HUES64 (cell line): ENCODE measurements around the gene TMEM200A.

Source experiments
- H3K27ac ChIP-seq: 2 replicates; pipeline ENCODE4 v1.7.0; 2013; ENCODE audit warnings: low read depth, low read length, inconsistent platforms
- H3K27me3 ChIP-seq: 2 replicates; pipeline ENCODE4 v1.6.1; 2013; ENCODE audit warnings: mild to moderate bottlenecking, low read length; ENCODE audit not compliant: insufficient read depth
- H3K36me3 ChIP-seq: 2 replicates; pipeline ENCODE4 v1.6.1; 2013; ENCODE audit warnings: mild to moderate bottlenecking, low read length; ENCODE audit not compliant: insufficient read depth
- H3K4me1 ChIP-seq: 2 replicates; pipeline ENCODE4 v1.6.1; 2013; ENCODE audit warnings: mild to moderate bottlenecking, low read length, moderate library complexity; ENCODE audit not compliant: insufficient read depth
- H3K4me3 ChIP-seq: 2 replicates; pipeline ENCODE4 v1.5.1; 2013; ENCODE audit warnings: mild to moderate bottlenecking, low read length, moderate library complexity
- H3K9ac ChIP-seq: 2 replicates; pipeline ENCODE4 v1.6.1; 2013; ENCODE audit warnings: mild to moderate bottlenecking, low read depth, low read length
- H3K9me3 ChIP-seq: 2 replicates; pipeline ENCODE4 v1.6.1; 2013; ENCODE audit warnings: low read depth, low read length; ENCODE audit not compliant: insufficient read depth
- WGBS: fragments of 150-250, 120-280 bp; methylation state at CpG from one replicate; pipeline ENCODE4 v1.1.7; 2013; ENCODE audit warnings: missing lambda C conversion rate; 5-methylcytosine and 5-hydroxymethylcytosine counted together

TMEM200A gene

DNA sequence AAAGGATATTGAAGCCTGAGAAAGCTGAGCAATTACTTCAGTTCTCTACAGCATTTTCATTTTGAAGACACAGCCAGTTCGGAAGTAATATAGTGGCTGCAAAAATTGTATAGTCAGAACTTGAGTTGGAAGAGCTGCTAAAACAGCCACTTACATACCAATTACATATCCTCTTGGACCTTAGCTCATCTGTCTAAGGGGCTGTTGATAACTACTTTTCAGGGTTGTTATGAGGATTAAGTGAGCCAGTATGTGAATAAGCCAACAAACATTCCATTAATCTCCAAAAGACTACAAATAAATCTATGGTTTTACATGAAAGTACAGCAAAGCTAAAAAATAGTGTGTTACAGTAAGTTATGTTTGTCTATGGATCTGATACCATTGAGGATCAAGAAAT, 59.7 kb downstream of the TMEM200A start:
- H3K4me1 ChIP-seq = peaks cover 25% of the 10 kb centered on the region
- no peak overlapping the region for H3K9ac ChIP-seq
- WGBS = 90% methylated on average over 1 of the region's 1 CpG
- no peak overlapping the region for H3K4me3 ChIP-seq
- H3K27me3 ChIP-seq = no peaks in the 10 kb centered on the region
- H3K27ac ChIP-seq = no peak overlapping the region
- no peaks in the 10 kb centered on the region for H3K9me3 ChIP-seq
- H3K36me3 ChIP-seq = no peaks in the 10 kb centered on the region

DNA sequence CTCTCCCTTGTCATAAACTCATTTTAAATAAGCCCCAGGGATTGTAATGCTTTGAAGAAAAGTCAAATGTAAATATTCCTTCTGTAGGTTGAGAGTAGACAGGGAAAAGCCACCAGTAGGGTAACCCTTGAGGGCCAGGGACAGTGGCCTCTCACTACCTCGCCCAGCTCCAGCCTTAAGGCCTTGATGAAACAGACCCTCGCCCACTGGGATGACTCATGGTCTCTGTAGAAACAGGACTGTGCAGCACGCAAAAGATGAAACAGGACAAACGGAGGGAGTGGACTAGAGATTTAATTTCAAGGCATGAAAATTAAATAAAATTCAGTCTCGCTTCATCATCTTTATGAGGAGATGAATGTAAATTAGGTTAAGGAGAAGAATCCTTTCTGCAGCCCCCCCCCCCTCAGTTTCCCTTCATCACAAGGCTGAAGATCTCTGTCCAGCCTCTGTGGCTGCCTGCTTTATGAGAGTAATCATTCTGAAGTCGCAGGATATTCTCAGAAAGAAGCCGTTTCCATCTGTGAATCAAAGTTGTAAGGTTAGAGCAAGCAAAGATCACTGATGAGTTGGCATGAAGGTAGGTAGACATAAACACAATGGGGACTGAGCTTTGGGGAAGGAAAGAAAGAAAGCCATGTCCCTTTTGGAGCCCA, 60.4 kb downstream of the TMEM200A start:
- peaks cover 26% of the 10 kb centered on the region for H3K4me1 ChIP-seq
- no peak overlapping the region for H3K4me3 ChIP-seq
- H3K9ac ChIP-seq = no peak overlapping the region
- H3K9me3 ChIP-seq = no peaks in the 10 kb centered on the region
- 94% methylated on average over 7 of the region's 7 CpGs for WGBS
- no peaks in the 10 kb centered on the region for H3K27me3 ChIP-seq
- H3K27ac ChIP-seq = no peak overlapping the region
- H3K36me3 ChIP-seq = no peaks in the 10 kb centered on the region

DNA sequence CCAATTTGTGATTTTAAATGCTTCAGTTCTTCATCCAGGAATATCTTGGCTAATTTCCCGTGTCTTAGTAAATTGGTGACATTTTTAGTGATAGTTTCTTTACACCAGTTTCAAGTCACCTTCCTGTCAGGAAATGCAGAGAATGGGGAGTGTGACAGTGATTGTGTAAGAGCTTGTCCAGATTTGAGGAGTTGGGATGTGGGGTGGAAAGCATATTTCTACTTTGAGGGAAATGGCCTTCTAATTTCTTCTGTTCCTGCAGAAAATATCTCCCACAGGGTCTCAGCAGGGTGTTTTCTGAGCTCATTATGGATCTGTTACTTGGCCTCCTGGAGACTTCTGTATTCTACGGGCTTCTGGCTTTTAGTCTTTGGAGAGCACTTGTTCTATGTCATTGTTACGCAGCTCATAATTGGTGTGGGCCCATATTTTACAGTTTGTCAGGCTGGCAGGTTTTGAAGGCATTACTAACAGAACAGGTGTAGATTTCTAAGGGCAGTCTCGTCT, 65.6 kb downstream of the TMEM200A start:
- Histone ChIP-seq H3K4me3 (no peak overlapping the region), H3K36me3 (no peaks in the 10 kb centered on the region), H3K27me3 (no peaks in the 10 kb centered on the region), H3K9me3 (no peaks in the 10 kb centered on the region), H3K4me1 (peaks cover 13% of the 10 kb centered on the region; the same call in 1 of the 2 replicates), H3K27ac (no peak overlapping the region), H3K9ac (no peak overlapping the region)
- 85% methylated on average over 4 of the region's 4 CpGs for WGBS

DNA sequence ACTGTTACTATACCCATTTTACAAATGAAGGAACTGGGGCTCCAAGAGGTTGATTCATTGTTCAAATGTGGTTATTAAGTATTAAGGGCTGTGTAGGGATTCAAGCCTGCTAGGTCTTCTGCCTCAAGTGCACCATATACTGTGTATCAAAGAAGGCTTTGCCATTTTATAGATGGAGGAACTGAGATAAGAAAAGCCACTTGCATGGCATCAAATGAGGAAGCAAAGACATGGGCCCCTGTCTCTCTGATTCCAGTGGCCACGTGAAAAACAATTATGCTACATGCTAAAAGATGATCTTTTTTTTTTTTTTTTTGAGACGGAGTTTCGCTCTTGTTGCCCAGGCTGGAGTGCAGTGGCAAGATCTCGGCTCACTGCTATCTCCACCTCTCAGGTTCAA, 67.0 kb downstream of the TMEM200A start:
- whole genome bisulfite sequencing = 94% methylated on average over 4 of the region's 4 CpGs
- H3K9me3 ChIP-seq = no peaks in the 10 kb centered on the region

DNA sequence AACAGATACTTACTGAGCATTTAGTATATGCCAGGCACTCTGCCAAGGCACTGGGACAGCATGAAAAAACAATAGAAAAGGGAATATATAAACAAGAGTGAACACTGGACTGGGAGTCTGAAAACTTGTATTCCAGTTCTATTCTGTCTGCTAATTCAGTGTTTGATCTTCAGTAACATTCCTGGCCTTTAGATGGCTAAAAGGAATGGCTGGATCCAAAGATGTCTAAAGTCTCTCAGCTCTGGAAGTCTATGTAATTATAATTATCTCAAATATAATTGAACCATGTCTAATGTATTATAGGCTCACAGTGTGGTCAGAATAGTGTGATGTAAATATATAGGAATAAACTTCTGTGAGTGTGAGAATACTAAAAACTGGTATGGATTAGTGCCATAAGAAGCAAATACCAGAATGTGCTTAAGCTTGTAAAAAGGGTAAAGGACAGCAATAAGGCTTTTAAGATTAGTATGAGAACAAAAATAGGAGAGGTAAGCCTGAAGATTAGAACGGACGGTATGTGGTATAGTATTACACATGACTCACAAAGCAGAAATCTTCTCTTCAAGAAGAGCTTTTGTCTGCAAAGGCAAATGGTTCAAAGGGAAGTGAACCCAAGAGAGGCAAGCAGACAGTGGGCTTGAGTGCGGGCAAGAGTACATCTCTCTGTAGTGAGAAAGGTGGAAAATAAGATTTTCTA, 68.5 kb downstream of the TMEM200A start:
- Histone ChIP-seq H3K9me3 (no peaks in the 10 kb centered on the region), H3K9ac (no peak overlapping the region), H3K4me3 (no peak overlapping the region), H3K27ac (no peak overlapping the region), H3K27me3 (no peaks in the 10 kb centered on the region), H3K4me1 (peaks cover 13% of the 10 kb centered on the region), H3K36me3 (no peaks in the 10 kb centered on the region)
- 90% methylated on average over 2 of the region's 3 CpGs for WGBS

More for the DNA sequence above, 67.0 kb downstream of the TMEM200A start:
- Histone ChIP-seq H3K4me1 (peaks cover 13% of the 10 kb centered on the region; the same call in 1 of the 2 replicates), H3K9ac (no peak overlapping the region), H3K36me3 (no peaks in the 10 kb centered on the region), H3K4me3 (no peak overlapping the region), H3K27ac (no peak overlapping the region), H3K27me3 (no peaks in the 10 kb centered on the region)

DNA sequence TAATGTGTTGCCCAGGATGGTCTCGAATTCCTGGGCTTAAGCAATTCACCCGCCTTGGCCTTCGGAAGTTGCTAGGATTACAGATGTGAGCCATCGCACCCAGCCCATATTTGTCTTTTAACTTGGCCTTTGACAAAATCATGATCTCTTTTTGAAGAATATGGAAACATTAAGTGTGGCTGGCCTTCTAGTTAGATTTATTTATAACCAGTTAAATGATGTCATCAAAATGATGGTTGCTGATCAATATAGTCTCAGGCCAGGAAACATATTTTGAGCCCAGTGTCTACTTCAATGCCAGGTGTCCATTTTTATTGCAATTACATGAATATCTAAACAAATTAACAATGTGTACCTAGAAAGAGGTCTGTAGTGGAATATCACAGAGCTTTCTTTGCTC, 69.4 kb downstream of the TMEM200A start:
- no peaks in the 10 kb centered on the region for H3K27me3 ChIP-seq
- peaks cover 13% of the 10 kb centered on the region for H3K4me1 ChIP-seq
- WGBS = 83% methylated on average over 4 of the region's 4 CpGs
- H3K9me3 ChIP-seq = no peaks in the 10 kb centered on the region
- H3K27ac ChIP-seq = no peak overlapping the region
- no peak overlapping the region for H3K9ac ChIP-seq
- H3K36me3 ChIP-seq = no peaks in the 10 kb centered on the region
- H3K4me3 ChIP-seq = no peak overlapping the region

DNA sequence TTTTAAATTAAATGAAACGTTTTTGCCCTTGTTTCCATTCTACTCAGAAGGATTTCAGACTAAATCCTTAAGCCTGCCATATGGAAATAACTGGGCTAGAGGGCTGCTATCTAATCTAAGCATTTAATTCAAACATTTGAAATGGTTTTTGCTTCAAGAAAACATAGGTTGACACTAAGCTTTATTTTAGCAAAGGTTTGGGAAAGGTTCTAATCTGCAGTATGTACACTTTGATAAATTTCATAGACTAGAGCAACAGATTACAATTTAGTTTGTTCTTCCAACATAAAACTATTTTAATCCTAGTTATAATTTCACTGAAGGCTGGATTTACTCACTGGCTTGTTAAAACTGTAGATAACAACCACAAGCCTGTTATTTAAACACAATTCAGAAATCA, 72.1 kb downstream of the TMEM200A start:
- H3K9me3 ChIP-seq = no peaks in the 10 kb centered on the region
- H3K9ac ChIP-seq = no peak overlapping the region
- no peak overlapping the region for H3K27ac ChIP-seq
- WGBS = no CpG with 5 or more reads among the region's 1 CpG
- no peaks in the 10 kb centered on the region for H3K27me3 ChIP-seq
- peaks cover 15% of the 10 kb centered on the region for H3K36me3 ChIP-seq
- H3K4me3 ChIP-seq = no peak overlapping the region
- peaks cover 8% of the 10 kb centered on the region for H3K4me1 ChIP-seq

DNA sequence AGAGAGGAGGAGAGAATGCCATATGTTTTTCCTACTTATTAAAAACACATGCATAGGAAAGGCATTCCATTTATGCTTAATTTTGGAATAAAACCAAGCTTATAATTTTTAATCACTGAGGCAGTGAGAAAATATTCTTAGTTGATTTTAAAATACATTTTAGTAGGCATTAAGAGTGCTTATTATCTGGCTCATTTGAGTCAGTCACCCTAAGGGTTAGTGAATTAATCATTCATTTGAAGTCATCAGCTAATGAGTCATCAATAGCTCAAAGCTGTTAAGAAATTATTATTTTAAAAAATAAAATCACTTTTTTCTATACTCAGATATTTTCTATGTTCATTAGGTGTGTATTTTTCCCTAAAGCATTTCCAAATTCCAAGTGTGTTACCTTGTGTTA, 81.6 kb downstream of the TMEM200A start:
- Histone ChIP-seq H3K27ac (no peak overlapping the region), H3K9ac (no peak overlapping the region), H3K4me1 (peaks cover 2% of the 10 kb centered on the region), H3K4me3 (no peak overlapping the region), H3K27me3 (no peaks in the 10 kb centered on the region), H3K36me3 (no peaks in the 10 kb centered on the region), H3K9me3 (no peaks in the 10 kb centered on the region)

DNA sequence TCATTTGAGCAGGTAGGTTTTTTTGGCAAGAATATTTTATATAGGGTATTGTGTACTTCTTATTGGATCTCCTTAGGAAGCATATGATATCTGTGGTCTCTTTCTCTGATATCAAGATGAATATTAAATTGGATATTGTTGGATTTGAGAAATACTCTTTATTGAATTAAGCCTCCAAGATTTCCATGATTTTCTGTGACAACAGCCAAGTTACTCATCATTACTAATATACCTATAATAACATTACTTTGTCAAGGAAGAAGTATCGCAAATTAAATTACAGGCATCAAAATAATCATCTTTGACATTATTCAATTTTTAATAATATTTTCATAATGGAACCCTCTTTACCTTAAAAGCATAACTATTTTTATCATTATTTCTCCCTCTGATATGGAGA, 86.5 kb downstream of the TMEM200A start:
- no peak overlapping the region for H3K4me3 ChIP-seq
- peaks cover 12% of the 10 kb centered on the region for H3K4me1 ChIP-seq
- no peaks in the 10 kb centered on the region for H3K36me3 ChIP-seq
- 100% methylated on average over 1 of the region's 1 CpG for WGBS
- no peak overlapping the region for H3K9ac ChIP-seq
- H3K9me3 ChIP-seq = no peaks in the 10 kb centered on the region
- no peak overlapping the region for H3K27ac ChIP-seq
- no peaks in the 10 kb centered on the region for H3K27me3 ChIP-seq

DNA sequence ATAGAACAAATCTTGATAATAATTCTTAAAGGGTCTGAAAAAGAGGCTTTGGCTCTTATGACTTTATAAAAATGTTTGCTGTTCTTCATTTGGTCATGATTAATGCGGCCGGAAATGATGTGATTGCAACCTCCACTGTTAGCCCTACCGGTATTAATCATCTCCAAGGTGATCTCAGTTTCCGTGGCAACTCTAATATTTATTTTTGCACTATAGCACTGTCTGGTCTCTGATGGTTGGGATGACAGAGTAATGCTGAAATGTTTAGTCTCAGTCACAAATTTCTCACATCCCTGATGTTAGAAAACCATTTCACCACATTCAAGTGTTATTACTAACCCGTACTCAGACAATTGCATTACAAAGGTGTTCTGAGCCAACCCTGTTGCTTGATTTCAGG, 87.4 kb downstream of the TMEM200A start:
- no peaks in the 10 kb centered on the region for H3K9me3 ChIP-seq
- no peaks in the 10 kb centered on the region for H3K27me3 ChIP-seq
- H3K9ac ChIP-seq = no peak overlapping the region
- H3K4me3 ChIP-seq = no peak overlapping the region
- WGBS = 91% methylated on average over 5 of the region's 5 CpGs
- peaks cover 12% of the 10 kb centered on the region for H3K4me1 ChIP-seq
- H3K27ac ChIP-seq = no peak overlapping the region
- no peaks in the 10 kb centered on the region for H3K36me3 ChIP-seq

DNA sequence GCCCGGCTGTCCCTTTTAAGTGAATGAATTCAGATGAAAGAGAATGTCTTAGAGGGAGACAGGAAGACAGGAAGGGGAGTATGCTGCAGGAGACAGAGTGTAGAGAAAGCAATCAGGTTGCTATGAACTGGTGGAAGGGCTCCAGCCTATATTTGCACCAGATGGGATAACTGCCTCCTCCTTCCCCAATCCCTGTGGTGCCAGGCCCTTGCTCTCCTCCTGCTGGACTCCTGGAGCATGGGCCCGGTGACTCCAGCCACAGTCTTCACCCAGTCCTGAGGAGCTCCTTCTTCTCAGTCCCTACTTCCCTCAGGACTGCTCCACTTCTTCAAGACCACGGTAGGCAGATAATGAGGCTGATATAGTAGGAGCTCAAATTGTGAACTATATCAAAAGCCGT, 91.8 kb downstream of the TMEM200A start:
- WGBS = 90% methylated on average over 2 of the region's 4 CpGs
- H3K27me3 ChIP-seq = no peaks in the 10 kb centered on the region
- no peaks in the 10 kb centered on the region for H3K9me3 ChIP-seq
- H3K27ac ChIP-seq = no peak overlapping the region
- no peak overlapping the region for H3K9ac ChIP-seq
- no peak overlapping the region for H3K4me3 ChIP-seq
- H3K36me3 ChIP-seq = no peaks in the 10 kb centered on the region
- H3K4me1 ChIP-seq = peaks cover 7% of the 10 kb centered on the region
